RPMI8226 (cell line): ENCODE data around the gene TREML1.
"Not testable (repeated sequence)": the region's sequence is repeated elsewhere in the genome, so short reads cannot be mapped to it uniquely, and the experiment has no call there.

ENCODE experiments used
- DNase-seq: peaks from one replicate; pipeline ENCODE4 v3.0.0-alpha.2; 2015

Gene TREML1

DNA sequence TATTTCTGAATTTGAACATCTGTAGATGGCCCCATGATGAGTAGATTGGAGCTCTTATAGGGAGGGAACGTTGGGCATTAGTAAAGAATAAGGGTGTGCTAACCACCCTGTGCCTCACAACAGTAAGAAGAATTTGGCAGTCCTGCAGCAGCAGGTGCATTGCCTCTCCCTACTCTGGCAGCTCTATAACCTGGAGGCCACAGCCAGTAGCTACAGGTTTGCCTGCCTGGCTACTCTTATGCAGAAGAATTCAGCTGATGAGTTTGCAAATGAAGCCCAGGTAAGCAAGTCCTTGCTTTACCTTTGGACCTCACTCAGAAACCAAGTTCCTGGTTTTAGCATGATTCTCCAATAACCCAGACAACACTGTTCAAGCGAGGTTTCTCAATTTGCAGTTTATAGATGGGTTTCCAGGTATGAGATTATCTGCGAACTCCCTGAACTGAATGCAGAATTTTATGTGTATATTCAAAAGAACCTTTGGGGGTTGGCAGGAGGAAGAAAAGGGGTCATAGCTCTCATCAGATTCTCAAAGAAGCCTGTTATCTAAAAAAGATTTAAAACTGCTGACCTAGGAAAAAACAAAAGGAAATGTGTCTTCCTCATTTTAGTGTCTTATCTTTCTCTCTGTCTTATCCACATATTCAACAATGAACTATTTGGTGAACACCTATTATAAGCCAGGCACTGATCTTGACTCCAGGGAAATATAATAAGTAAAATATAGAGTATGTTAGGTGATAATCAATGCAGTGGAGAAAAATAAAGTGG lies 18.9 kb downstream of the TREML1 start:
- DNase-seq, result no peak

DNA sequence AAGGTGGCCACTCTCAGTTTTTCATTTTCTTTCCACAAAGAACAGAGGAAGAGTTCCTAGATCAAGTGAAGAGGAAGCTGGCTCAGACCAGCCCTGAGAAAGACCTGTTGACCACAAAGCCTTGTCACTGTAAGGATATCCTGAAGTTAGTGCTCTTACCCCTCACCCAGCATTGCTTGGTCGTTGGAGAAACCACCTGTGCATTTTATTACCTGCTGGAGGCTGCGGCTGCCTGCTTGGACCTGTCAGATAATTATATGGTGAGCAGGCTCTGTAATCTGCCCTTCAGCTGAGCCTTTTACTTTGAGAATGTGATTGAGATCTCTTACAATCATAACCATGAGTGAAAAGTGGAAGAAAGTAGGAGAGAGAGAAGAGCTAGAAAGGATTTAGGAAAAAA lies 21.9 kb downstream of the TREML1 start:
- DNase-seq, result no peak

DNA sequence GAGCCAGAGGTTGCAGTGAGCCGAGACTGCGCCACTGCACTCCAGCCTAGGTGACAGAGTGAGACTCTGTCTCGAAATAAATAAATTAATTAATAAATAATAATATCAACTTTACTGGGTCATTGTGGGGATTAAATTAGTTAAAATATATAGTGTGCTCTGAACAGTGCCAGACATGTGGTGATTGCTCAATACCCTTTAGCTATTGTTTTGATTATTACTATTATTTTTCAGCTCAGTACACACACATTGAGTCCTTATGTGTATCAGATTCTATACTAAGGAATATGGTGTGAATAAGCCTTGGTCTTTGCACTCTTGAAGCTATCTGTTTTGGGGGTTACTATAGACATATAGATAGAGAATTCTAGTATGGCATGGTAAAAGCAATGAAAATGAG lies 28.9 kb downstream of the TREML1 start:
- DNase-seq, result no peak

DNA sequence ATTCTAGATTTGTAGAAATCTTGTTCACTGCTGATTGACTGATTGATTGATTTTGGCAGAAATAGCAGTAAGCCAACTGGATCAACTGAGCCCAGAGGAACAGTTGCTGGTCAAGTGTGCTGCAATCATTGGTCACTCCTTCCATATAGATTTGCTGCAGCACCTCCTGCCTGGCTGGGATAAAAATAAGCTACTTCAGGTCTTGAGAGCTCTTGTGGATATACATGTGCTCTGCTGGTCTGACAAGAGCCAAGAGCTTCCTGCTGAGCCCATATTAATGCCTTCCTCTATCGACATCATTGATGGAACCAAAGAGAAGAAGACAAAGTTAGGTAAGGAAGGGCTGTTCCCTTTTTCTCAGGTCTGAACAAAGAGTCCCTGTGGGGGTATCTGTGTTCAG lies 31.2 kb downstream of the TREML1 start:
- no peak for DNase-seq

DNA sequence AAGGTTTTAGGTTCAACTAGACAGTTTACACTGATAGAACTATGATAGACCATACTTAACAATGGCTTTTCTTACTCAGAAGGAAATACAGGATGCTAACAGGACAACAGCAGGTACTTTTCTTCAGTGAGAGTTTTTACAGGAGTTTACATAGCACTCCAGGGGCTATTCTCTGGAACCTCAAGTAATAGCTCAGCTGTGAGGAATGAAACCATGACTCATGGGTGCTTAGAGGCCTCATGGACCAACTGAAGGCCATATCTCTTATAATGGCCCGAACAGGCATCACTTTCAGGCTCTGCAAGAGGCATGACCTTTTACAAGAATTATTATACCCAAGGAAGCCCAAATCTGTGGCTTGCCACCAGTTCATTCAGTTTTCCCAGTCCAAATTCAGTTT lies 31.8 kb downstream of the TREML1 start:
- DNase-seq, result no peak

DNA sequence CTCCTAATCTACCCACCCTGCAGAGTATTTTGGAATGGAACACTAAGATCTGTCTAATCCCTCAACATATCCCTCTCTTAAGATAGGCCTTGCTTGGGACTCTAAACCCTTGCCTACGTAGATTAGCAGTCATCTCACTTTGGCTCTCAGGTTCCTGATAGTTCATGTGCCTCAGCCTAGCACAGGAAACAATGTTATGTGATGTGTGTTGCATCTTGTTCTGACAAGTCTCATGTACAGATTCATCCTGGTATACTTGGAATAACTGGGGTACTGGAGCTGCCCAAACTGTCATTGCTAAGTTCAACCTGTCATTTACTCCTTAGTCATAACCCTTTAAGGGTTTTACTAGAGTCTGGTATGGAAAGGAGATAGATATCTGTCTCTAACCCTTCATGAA lies 34.1 kb downstream of the TREML1 start:
- DNase-seq, result no peak

DNA sequence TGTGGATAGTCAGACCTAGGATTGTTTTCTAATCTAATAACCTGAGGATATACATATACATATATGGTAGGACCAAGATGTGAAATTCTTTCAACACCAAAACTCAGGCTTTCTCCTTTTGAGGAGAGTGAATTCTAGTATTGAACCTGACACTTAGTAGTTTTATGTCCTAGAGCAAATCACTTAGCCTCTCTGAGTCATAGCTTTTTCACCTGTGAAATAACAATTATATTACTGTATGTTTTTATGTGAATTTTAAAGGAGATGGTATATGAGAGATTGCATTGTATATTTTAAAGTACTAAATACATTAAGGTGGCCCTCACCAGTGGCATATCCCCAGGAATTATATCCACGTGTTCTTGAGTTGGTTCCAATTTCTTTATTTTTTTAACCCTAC lies 34.6 kb downstream of the TREML1 start:
- DNase-seq, result no peak

DNA sequence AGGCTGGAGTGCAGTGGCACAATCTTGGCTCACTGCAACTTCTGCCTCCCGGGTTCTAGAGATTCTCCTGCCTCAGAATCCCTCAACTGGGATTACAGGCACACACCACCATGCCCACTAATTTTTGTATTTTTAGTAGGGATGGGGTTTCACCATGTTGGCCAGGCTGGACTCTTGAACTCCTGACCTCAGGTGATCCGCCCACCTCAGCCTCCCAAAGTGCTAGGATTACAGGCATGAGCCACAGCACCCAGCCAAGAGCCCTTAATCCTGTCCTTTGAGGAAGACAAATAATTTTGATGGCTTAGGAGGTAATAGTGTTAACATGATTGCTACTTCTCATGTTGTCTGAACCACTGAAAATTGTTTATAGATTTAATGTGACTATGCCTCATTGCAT lies 39.1 kb downstream of the TREML1 start:
- DNase-seq, result not testable (repeated sequence)

DNA sequence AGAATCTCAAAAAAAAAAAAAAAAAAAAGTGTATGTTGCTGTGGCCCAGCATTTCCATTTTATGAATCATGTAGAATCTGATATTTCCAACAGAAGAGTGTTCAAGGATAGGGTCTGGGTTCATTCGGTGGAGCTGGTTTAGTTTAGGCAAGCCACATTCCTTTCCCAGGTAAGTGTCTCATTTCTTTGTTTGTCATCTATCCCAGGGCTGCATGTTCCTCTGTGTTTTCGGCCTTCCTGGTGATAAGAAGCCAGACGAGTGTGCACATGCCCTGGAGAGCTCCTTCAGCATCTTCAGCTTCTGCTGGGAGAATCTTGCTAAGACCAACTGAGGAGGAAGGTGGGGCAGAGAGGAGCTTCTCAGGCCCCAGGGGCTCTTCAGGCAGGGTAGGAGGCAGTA lies 43.1 kb downstream of the TREML1 start:
- DNase-seq, result no peak

DNA sequence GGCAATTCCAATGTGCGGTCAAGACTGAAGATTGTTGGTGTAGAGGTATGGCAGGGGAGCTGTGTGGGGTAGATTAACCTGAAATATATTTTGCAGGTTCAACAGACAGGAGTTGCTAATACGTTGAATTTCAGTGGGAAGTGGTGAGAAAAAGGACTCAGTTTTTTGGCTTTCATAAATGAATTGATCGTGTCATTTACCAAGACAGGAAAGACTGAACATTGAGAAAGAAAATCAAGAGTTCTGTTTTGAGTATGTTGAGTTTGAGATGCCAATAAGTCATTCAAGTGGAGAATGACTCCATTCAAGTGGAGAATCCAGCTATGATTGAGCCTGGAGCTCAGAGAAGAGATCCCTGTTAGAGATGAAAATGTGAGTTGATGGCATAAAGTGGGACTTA lies 50.3 kb downstream of the TREML1 start:
- no peak for DNase-seq

DNA sequence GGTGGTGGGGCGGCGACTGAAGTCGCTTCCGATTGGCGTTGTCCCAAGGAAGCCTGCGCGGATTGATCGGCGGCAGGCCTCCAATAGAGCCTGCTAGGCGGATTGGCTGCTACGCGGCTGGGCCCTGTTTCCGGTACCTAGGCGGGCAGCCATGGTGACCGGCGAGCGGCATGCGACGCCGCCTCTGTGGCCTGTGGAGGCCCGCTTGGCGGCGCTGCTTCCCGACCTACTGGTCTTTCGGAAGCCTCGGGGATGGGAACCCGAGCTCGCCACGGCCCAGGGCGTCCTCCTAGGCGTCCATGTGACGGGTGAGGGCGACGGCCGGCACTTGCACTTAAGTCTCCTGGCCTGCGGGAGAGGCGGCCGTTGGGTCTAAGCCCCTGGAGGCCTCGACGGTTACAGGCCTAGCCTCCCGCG lies 53.3 kb downstream of the TREML1 start:
- DNase-seq, result no peak
